Neural progenitor cell (in vitro differentiated cells): ENCODE measurements around the gene ZBTB7A. TPM values are rescaled to one million over a fixed set of nuclear protein-coding genes. Genes with fewer than 3 reads are reported as not detected.

ENCODE experiments used
- DNase-seq: peaks from one replicate; pipeline ENCODE4 v3.0.0-alpha.2; 2016; ENCODE audit warnings: low spot score
- H2AFZ ChIP-seq: fragments of 200-600 bp; sonication (generic); replicated peaks from 2 replicates; pipeline ENCODE4 v1.6.1; 2016; ENCODE audit warnings: antibody characterized with exemption
- H3F3A ChIP-seq: fragments of 200-600 bp; sonication (generic); 2 replicates; pipeline ENCODE4 v1.6.1; 2016; ENCODE audit warnings: antibody characterized with exemption, low read depth
- H3K27ac ChIP-seq: fragments of 200-600 bp; sonication (generic); 2 replicates; pipeline ENCODE4 v1.5.1; 2016; ENCODE audit warnings: mild to moderate bottlenecking
- H3K27me3 ChIP-seq: fragments of 200-600 bp; sonication (generic); 2 replicates; pipeline ENCODE4 v1.6.1; 2016; ENCODE audit warnings: mild to moderate bottlenecking, moderate library complexity
- H3K36me3 ChIP-seq: fragments of 200-600 bp; sonication (generic); 2 replicates; pipeline ENCODE4 v1.5.1; 2016
- H3K4me1 ChIP-seq: fragments of 200-600 bp; sonication (generic); 2 replicates; pipeline ENCODE4 v1.6.1; 2016; ENCODE audit warnings: mixed run types
- H3K4me2 ChIP-seq: fragments of 200-600 bp; sonication (generic); 2 replicates; pipeline ENCODE4 v1.6.1; 2016
- H3K4me3 ChIP-seq: fragments of 200-600 bp; sonication (generic); 2 replicates; pipeline ENCODE4 v1.5.1; 2016
- H3K79me2 ChIP-seq: fragments of 200-600 bp; sonication (generic); 2 replicates; pipeline ENCODE4 v1.6.1; 2016; ENCODE audit warnings: low read depth
- H3K9ac ChIP-seq: fragments of 200-600 bp; sonication (generic); 2 replicates; pipeline ENCODE4 v1.6.1; 2016
- H3K9me3 ChIP-seq: fragments of 200-600 bp; sonication (generic); 2 replicates; pipeline ENCODE4 v1.5.1; 2016; ENCODE audit warnings: low read depth
- H4K20me1 ChIP-seq: fragments of 200-600 bp; sonication (generic); 2 replicates; pipeline ENCODE4 v1.6.1; 2016; ENCODE audit warnings: low read depth
- H3K27ac Mint-ChIP-seq: 3 replicates; pipeline ENCODE4 v1.8.0; 2021; ENCODE audit warnings: mixed read lengths
- H3K27me3 Mint-ChIP-seq: 2 replicates; pipeline ENCODE4 v1.8.0; 2022; ENCODE audit warnings: low read depth, mild to moderate bottlenecking, inconsistent platforms, moderate library complexity, mixed read lengths; ENCODE audit not compliant: insufficient read depth
- H3K36me3 Mint-ChIP-seq: 3 replicates; pipeline ENCODE4 v1.8.0; 2021; ENCODE audit warnings: mixed read lengths
- H3K4me1 Mint-ChIP-seq: 3 replicates; pipeline ENCODE4 v1.8.0; 2021; ENCODE audit warnings: mixed read lengths
- H3K4me3 Mint-ChIP-seq: 3 replicates; pipeline ENCODE4 v1.8.0; 2021; ENCODE audit warnings: mild to moderate bottlenecking, moderate library complexity, mixed read lengths
- H3K9me3 Mint-ChIP-seq: 3 replicates; pipeline ENCODE4 v1.8.0; 2020; ENCODE audit warnings: mixed read lengths
- CTCF ChIP-seq: fragments of 200-600 bp; sonication (generic); IDR thresholded peaks from 2 replicates; pipeline ENCODE4 v1.5.1; 2017; ENCODE audit warnings: antibody characterized with exemption, mild to moderate bottlenecking
- EZH2 ChIP-seq: fragments of 200-600 bp; sonication (generic); IDR thresholded peaks from 2 replicates; pipeline ENCODE4 v1.6.1; 2017; ENCODE audit warnings: antibody characterized with exemption, mild to moderate bottlenecking, moderate library complexity
- EZH2phosphoT487 ChIP-seq: fragments of 200-600 bp; sonication (generic); IDR thresholded peaks from 2 replicates; pipeline ENCODE4 v1.6.1; 2017; ENCODE audit warnings: antibody characterized with exemption
- total RNA-seq: library from RNA; depleted of rRNA; stranded (reverse); fragments of >200 nt; gene quantifications from 2 replicates; pipeline ENCODE4 v1.2.3, GENCODE V29; 2015; ENCODE audit warnings: low replicate concordance

Gene ZBTB7A
- total RNA-seq, 1 donor from 2014 or later: 4.0 TPM

GRCh38 chr19:4109626-4109945 lies 42.9 kb upstream of the ZBTB7A start:
- H4K20me1 ChIP-seq: peaks cover 5% of the 10 kb centered on the region
- H3K36me3 Mint-ChIP-seq: peaks cover 38% of the 10 kb centered on the region
- no peak overlapping the region for H3K4me3 Mint-ChIP-seq
- no peaks in the 10 kb centered on the region for H3K4me1 Mint-ChIP-seq
- H3K9me3 ChIP-seq: no peaks in the 10 kb centered on the region
- H3K27me3 ChIP-seq: no peaks in the 10 kb centered on the region
- H3K79me2 ChIP-seq: no peaks in the 10 kb centered on the region
- H2AFZ ChIP-seq: no peak overlapping the region
- H3K4me3 ChIP-seq: no peak overlapping the region
- H3K27ac ChIP-seq: no peak overlapping the region
- no peak overlapping the region for H3K4me2 ChIP-seq
- H3K27me3 Mint-ChIP-seq: no peaks in the 10 kb centered on the region
- H3K9me3 Mint-ChIP-seq: no peaks in the 10 kb centered on the region
- no peak for TF ChIP-seq CTCF
- TF ChIP-seq EZH2phosphoT487: no peak
- TF ChIP-seq EZH2: no peak
- no peak overlapping the region for H3K27ac Mint-ChIP-seq
- H3F3A ChIP-seq: no peaks in the 10 kb centered on the region
- no peaks in the 10 kb centered on the region for H3K36me3 ChIP-seq
- H3K9ac ChIP-seq: no peak overlapping the region
- no peaks in the 10 kb centered on the region for H3K4me1 ChIP-seq
- DNase-seq: no peak

DNA sequence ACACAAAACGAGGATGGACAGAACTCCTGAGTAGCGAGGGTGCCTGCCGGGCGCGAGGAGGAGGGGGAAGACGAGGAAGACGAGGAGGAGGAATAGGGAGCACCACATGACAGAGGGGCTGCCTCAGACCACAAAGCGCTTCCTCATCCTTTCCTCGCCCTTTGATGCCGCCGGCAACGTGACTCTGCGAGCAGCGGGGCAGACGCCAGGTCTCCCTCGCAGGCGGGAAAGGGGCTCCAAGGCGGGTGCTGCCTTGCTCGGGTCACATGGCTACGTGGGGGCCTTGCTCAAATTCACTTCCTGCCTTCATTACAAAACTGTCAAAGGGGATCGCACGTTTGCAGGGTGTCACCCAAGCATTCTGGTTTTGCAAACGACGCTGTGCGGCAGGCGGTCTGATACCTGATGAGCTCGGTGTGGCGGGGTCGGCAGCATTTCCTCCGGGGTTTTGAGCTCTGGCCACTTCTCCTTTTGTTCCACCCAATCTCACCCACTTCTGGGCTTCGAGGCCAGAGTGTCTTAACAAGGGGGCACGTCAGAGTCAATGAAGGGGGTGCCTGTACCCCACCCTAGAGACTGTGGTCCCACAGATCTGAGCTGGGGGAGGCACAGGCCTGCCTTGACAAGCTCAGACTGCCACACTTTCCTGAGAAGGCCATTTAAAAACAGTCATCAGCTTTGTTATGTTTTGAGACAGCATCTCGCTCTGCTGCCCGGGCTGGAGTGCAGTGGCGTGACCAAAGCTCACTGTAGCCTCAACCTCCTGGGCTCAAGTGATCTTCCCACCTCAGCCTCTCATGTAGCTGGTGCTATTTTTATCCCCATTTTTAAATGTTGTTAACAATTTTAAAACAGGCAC lies 42.3 kb upstream of the ZBTB7A start:
- Histone ChIP-seq H4K20me1 (no peaks in the 10 kb centered on the region), H3F3A (no peaks in the 10 kb centered on the region), H3K79me2 (no peaks in the 10 kb centered on the region), H3K4me2 (no peak overlapping the region), H3K27ac (no peak overlapping the region), H3K4me3 (no peak overlapping the region), H3K9me3 (no peaks in the 10 kb centered on the region), H3K27me3 (no peaks in the 10 kb centered on the region), H3K4me1 (no peaks in the 10 kb centered on the region), H2AFZ (no peak overlapping the region), H3K9ac (no peak overlapping the region), H3K36me3 (no peaks in the 10 kb centered on the region)
- TF ChIP-seq EZH2: no peak
- TF ChIP-seq CTCF: no peak
- TF ChIP-seq EZH2phosphoT487: no peak
- peaks cover 38% of the 10 kb centered on the region for H3K36me3 Mint-ChIP-seq
- H3K27ac Mint-ChIP-seq: no peak overlapping the region
- no peaks in the 10 kb centered on the region for H3K27me3 Mint-ChIP-seq
- H3K4me3 Mint-ChIP-seq: no peak overlapping the region
- DNase-seq: no peak
- no peaks in the 10 kb centered on the region for H3K4me1 Mint-ChIP-seq
- H3K9me3 Mint-ChIP-seq: no peaks in the 10 kb centered on the region

- no peak overlapping the region for H3K9ac ChIP-seq
- no peaks in the 10 kb centered on the region for H3K4me1 Mint-ChIP-seq
- no peaks in the 10 kb centered on the region for H3K9me3 ChIP-seq
- H3K36me3 ChIP-seq: no peaks in the 10 kb centered on the region
- no peak overlapping the region for H3K4me3 ChIP-seq
- no peak overlapping the region for H3K27ac ChIP-seq
- H3K27ac Mint-ChIP-seq: no peak overlapping the region
- H4K20me1 ChIP-seq: no peaks in the 10 kb centered on the region
- TF ChIP-seq CTCF: no peak
- TF ChIP-seq EZH2: no peak
- TF ChIP-seq EZH2phosphoT487: no peak
- no peak overlapping the region for H2AFZ ChIP-seq
- DNase-seq: no peak
- H3K79me2 ChIP-seq: no peaks in the 10 kb centered on the region
- H3K4me3 Mint-ChIP-seq: no peak overlapping the region
- no peaks in the 10 kb centered on the region for H3K9me3 Mint-ChIP-seq
- H3K4me2 ChIP-seq: no peak overlapping the region
- H3K27me3 Mint-ChIP-seq: peaks cover 3% of the 10 kb centered on the region
- H3K27me3 ChIP-seq: no peaks in the 10 kb centered on the region
- H3K36me3 Mint-ChIP-seq: peaks cover 20% of the 10 kb centered on the region
- no peaks in the 10 kb centered on the region for H3K4me1 ChIP-seq
- H3F3A ChIP-seq: no peaks in the 10 kb centered on the region
These were observed 36.4 kb upstream of the ZBTB7A start for GRCh38 chr19:4103080-4103433.
